Activated CD8-positive, alpha-beta memory T cell treated with anti-CD3 and anti-CD28 coated beads for 48 hours (primary cell): Measurements from ENCODE around the gene NFS1.
"Not testable (repeated sequence)": the region's sequence is repeated elsewhere in the genome, so short reads cannot be mapped to it uniquely, and the experiment has no call there.

ENCODE experiments used
- DNase-seq, 3 experiments: peaks; one replicate each; pipeline ENCODE4 v3.0.0-alpha.2; 2020; ENCODE audit warnings: low read depth in 2 of 3, low spot score in 2 of 3

Gene NFS1

GRCh38 chr20:35729836-35730582, 30.9 kb upstream of the NFS1 start:
- DNase-seq, result no peak

- DNase-seq, result no peak
Observed at GRCh38 chr20:35729283-35729807, 30.2 kb upstream of the NFS1 start.

- DNase-seq, result no peak
Observed at GRCh38 chr20:35726842-35727711, 27.9 kb upstream of the NFS1 start.

- no peak for DNase-seq
Observed at GRCh38 chr20:35724321-35725230, 25.4 kb upstream of the NFS1 start.

GRCh38 chr20:35723652-35724320, 24.6 kb upstream of the NFS1 start:
- not testable (repeated sequence) for DNase-seq

GRCh38 chr20:35723275-35723639, 24.1 kb upstream of the NFS1 start:
- DNase-seq, result not testable (repeated sequence)

GRCh38 chr20:35721621-35722020, 22.5 kb upstream of the NFS1 start:
- DNase-seq, result no peak

GRCh38 chr20:35721219-35721618, 22.1 kb upstream of the NFS1 start:
- DNase-seq, result no peak

GRCh38 chr20:35720165-35721123, 21.3 kb upstream of the NFS1 start:
- DNase-seq, result no peak

- no peak for DNase-seq
Observed at GRCh38 chr20:35719717-35720116, 20.6 kb upstream of the NFS1 start.

- no peak for DNase-seq
Observed at GRCh38 chr20:35718972-35719635, 20.0 kb upstream of the NFS1 start.

- not testable (repeated sequence) for DNase-seq
Observed at GRCh38 chr20:35718321-35718720, 19.2 kb upstream of the NFS1 start.

- DNase-seq, result no peak
Observed at GRCh38 chr20:35716330-35716729, 17.2 kb upstream of the NFS1 start.

GRCh38 chr20:35715652-35716051, 16.5 kb upstream of the NFS1 start:
- no peak for DNase-seq

GRCh38 chr20:35714127-35714526, 15.0 kb upstream of the NFS1 start:
- no peak for DNase-seq

GRCh38 chr20:35713120-35713519, 14.0 kb upstream of the NFS1 start:
- not testable (repeated sequence) for DNase-seq

GRCh38 chr20:35711588-35712209, 12.5 kb upstream of the NFS1 start:
- DNase-seq, result no peak

GRCh38 chr20:35710884-35711587, 11.9 kb upstream of the NFS1 start:
- no peak for DNase-seq
